ENCODE results near the gene SLC2A14.
"Not testable (repeated sequence)": the region's sequence is repeated elsewhere in the genome, so short reads cannot be mapped to it uniquely, and the experiment has no call there.

SLC2A14 gene

GRCh38 chr12:7832059-7832696 is 40.5 kb downstream of the SLC2A14 start:
- peak; percentile 7 for DNase-seq

DNA sequence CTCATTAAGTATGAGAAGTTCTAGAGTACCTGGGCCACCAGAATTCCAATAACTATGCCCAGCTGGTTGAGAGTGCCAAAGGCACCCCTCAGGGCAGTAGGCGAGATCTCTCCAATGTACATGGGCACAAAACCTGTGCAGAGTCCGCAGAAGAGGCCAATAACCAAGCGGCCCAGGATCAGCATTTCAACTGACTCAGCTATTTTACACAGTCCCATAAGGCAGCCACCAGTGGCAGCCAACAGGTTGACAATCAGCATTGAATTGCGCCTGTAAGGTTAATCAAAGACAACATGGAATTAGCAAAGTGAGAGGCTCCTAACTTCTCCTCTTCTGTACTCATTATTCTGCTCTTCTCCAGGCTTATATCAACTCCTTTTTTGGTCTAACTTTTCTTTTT is 43.0 kb downstream of the SLC2A14 start:
- DNase-seq, result not testable (repeated sequence)

GRCh38 chr12:7825754-7826153 is 47.0 kb downstream of the SLC2A14 start:
- DNase-seq, result not testable (repeated sequence)

DNA sequence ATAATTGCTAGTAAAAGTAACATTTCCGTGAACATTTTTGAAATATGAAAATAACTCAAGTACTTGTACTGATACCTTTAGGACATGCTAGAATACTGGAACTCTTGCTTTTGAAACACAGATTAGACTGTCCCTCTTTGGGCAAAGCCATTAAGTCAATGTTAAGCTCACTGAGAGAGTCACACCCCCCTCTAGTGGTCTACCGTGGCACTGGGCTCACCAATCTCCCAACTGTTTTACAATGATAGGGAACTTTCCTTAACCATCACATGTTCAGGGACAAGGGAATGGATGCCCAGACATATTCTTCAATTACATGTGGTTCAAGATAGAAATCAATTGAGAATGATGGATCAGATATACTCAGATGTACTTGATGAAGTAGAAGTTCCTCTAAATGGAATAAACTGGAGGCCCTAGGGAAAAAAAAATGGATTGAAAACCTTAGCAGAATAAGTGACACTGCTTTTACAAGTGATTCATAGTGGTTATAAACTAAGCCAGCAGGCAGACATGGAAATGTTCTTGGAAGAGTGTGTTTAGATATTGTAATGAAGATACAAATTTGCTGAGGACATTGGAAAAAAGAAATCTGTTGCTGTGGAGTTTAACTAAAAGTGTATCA is 65.7 kb downstream of the SLC2A14 start:
- peak; percentile 57 for DNase-seq

DNA sequence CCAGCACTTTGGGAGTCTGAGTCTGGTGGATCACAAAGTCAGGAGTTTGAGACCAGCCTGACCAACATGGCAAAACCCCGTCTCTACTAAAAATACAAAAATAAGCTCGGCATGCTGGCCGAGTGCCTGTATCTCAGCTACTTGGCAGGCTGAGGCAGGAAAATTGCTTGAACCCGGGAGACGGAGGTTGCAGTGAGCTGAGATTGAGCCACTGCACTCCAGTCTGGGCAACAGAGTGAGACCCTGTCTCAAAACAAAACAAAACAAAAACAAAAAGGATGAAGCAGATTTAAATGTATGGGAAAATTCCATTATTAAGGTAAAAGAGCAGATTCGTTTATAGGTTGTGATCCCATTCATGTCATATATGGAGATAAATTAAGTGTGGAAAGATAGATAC is 66.4 kb downstream of the SLC2A14 start:
- not testable (repeated sequence) for DNase-seq

GRCh38 chr12:7801460-7801859 is 71.3 kb downstream of the SLC2A14 start:
- DNase-seq, result no peak

- not testable (repeated sequence) for DNase-seq
These were observed 73.9 kb downstream of the SLC2A14 start for GRCh38 chr12:7798750-7799308.

DNA sequence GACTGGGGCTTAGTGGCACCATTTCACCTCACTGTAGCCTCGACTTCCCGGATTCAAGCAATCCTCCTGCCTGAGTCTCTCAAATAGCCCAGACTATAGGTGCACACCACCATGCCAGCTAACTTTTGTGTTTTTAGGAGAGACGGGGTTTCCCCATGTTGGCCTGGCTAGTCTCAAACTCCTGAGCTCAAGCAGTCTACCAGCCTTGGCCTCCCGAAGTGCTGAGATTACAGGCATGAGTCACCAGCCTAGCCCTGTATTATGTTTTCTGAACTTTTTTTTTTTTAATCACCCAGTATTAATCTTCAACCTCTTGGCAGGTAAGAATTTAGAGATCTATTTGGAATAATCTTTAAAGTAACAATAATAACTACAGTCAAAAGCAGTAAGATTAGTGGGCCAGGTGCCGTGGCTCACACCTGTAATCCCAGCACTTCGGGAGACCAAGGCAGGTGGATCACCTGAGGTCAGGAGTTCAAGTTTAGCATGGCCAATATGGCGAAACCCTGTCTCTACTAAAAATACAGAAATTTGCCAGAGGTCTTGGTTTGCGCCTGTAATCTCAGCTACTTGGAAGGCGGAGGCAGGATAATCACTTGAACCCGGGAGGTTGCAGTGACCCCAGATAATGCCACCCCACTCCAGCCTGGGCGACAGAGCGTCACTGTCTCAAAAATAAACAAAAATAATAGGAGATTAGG is 74.9 kb downstream of the SLC2A14 start:
- DNase-seq, result no peak

DNA sequence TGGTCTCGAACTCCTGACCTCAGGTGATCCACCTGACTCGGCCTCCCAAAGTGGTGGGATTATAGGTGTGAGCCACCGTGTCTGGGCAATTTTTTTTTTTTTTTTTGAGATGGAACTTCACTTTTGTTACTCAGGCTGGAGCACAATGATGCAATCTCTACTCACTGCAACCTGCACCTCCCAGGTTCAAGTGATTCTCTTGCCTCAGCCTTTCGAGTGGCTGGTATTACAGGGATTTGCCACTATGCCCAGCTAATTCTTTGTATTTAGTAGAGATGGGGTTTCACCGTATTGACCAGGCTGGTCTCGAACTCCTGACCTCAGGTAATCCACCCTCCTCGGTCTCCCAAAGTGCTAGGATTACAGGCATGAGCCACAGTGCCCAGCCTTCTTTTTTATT is 75.4 kb downstream of the SLC2A14 start:
- not testable (repeated sequence) for DNase-seq

GRCh38 chr12:7793211-7793610 is 79.5 kb downstream of the SLC2A14 start:
- no peak for DNase-seq

DNA sequence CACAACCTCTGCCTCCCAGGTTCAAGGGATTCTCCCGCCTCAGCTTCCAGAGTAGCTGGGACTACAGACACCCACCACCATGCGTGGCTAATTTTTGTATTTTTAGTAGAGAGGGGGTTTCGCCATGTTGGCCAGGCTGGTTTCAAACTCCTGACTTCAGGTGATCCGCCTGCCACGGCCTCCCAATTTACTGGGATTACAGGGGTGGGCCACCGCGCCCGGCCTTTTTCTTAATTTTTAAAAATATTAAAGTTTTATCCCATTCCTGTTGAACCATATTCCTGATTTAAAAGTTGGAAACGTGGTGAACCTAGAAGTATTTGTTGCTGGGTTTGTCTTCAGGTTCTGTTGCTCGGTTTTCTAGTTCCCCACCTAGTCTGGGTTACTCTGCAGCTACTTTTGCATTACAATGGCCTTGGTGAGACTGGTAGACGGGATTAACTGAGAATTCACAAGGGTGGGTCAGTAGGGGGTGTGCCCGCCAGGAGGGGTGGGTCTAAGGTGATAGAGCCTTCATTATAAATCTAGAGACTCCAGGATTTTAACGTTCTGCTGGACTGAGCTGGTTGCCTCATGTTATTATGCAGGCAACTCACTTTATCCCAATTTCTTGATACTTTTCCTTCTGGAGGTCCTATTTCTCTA is 83.7 kb downstream of the SLC2A14 start, which contains the start of gene NANOG:
Gene NANOG (plus strand): TSS at position 519 of the 645 bp plus-strand sequence. CDS start 213 bp downstream, outside the sequence.
- DNase-seq, result not testable (repeated sequence)

DNA sequence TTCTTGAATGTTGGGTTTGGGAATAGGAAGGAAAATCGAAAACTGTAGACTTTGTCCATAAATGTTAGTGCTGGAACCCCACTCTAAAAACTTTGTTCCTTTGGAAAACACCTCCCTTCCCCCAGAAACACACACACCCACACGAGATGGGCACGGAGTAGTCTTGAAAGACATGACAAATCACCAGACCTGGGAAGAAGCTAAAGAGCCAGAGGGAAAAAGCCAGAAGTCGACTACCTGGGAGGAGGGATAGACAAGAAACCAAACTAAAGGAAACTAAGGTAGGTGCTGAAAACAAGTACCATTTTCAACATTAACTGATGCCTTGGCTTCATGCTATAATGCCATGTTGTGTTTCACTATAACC is 84.4 kb downstream of the SLC2A14 start:
- DNase-seq, result no peak

- no peak for DNase-seq
These were observed 85.0 kb downstream of the SLC2A14 start for GRCh38 chr12:7787574-7788293.

- DNase-seq, result no peak
These were observed 88.0 kb downstream of the SLC2A14 start for GRCh38 chr12:7784701-7785100.

GRCh38 chr12:7783433-7783832 is 89.3 kb downstream of the SLC2A14 start:
- DNase-seq, result not testable (repeated sequence)

GRCh38 chr12:7782055-7782454 is 90.7 kb downstream of the SLC2A14 start:
- DNase-seq, result no peak

DNA sequence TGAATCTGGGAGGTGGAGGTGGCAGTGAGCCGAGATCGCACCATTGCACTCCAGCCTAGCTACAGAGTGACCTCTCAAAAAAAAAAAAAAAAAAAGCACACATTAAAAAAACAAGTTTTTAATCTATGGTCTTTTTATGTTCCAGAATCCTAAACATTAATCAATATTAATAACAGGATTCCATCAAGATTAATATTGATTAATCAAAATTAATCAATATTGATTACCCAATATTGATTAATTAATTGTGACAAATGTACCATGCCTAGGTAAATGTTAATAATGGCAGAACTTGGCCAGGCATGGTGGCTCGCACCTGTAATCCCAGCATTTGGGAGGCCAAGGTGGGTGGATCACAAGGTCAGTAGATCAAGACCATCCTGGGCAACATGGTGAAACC is 91.4 kb downstream of the SLC2A14 start:
- no peak for DNase-seq

GRCh38 chr12:7769999-7770398 is 102.7 kb downstream of the SLC2A14 start:
- DNase-seq, result no peak

All from activated CD4-positive, alpha-beta T cell treated with anti-CD3 and anti-CD28 coated beads, Interleukin-2, amount 50 U/mL, for 1 hour (primary cell).